Nephron (organoid): ENCODE data around the gene PARD6G.

Experiments used
- H3K27ac Mint-ChIP-seq, 3 experiments: 2 replicates each; pipeline ENCODE4 v1.8.0; 2020; ENCODE audit warnings: mixed read lengths in 3 of 3, mild to moderate bottlenecking in 2 of 3, moderate library complexity in 1 of 3
- H3K27me3 Mint-ChIP-seq: 2 replicates; pipeline ENCODE4 v1.8.0; 2021; ENCODE audit warnings: low read depth, mild to moderate bottlenecking, moderate library complexity, mixed read lengths
- H3K36me3 Mint-ChIP-seq: 2 replicates; pipeline ENCODE4 v1.8.0; 2020; ENCODE audit warnings: low read depth, mixed read lengths
- H3K4me1 Mint-ChIP-seq: 2 replicates; pipeline ENCODE4 v1.8.0; 2020; ENCODE audit warnings: mixed read lengths
- H3K4me3 Mint-ChIP-seq, 3 experiments: 2 replicates each; pipeline ENCODE4 v1.8.0; 2020; ENCODE audit warnings: mild to moderate bottlenecking in 3 of 3, mixed read lengths in 3 of 3, moderate library complexity in 2 of 3
- H3K9me3 Mint-ChIP-seq: 2 replicates; pipeline ENCODE4 v1.8.0; 2020; ENCODE audit warnings: mixed read lengths
- CTCF ChIP-seq, 3 experiments: fragments of 200-600 bp; sonication (generic); IDR thresholded peaks; one replicate each; pipeline ENCODE4 v1.5.0; 2021; ENCODE audit warnings: antibody characterized with exemption in 3 of 3; ENCODE audit not compliant: unreplicated experiment in 3 of 3

Gene PARD6G

GRCh38 chr18:80171054-80171872 is 76.1 kb downstream of the PARD6G start:
- H3K4me3 Mint-ChIP-seq = peak overlapping the region in 1 of 3 experiments; percentile 37
- peak; percentile 85 to 87 (median 86) for TF ChIP-seq CTCF (IDR thresholded peaks at IDR 0.05; ENCODE audit: unreplicated experiment in 3 of 3)
- peaks cover 27% of the 10 kb centered on the region for H3K36me3 Mint-ChIP-seq
- peak overlapping the region in 2 of 3 experiments; percentile 28 to 46 for H3K27ac Mint-ChIP-seq
- H3K9me3 Mint-ChIP-seq = no peaks in the 10 kb centered on the region
- peaks cover 11% of the 10 kb centered on the region for H3K4me1 Mint-ChIP-seq
- no peaks in the 10 kb centered on the region for H3K27me3 Mint-ChIP-seq

GRCh38 chr18:80170395-80171053 is 76.8 kb downstream of the PARD6G start:
- Mint-ChIP-seq H3K27me3 (no peaks in the 10 kb centered on the region), H3K36me3 (peaks cover 30% of the 10 kb centered on the region), H3K27ac (peak overlapping the region in 2 of 3 experiments; percentile 28 to 46), H3K9me3 (peaks cover 2% of the 10 kb centered on the region), H3K4me1 (peaks cover 5% of the 10 kb centered on the region), H3K4me3 (no peak overlapping the region)
- TF ChIP-seq CTCF (IDR thresholded peaks at IDR 0.05; ENCODE audit: unreplicated experiment in 3 of 3) = no peak

GRCh38 chr18:80169607-80170006 is 77.7 kb downstream of the PARD6G start:
- peaks cover 8% of the 10 kb centered on the region for H3K9me3 Mint-ChIP-seq
- TF ChIP-seq CTCF (IDR thresholded peaks at IDR 0.05; ENCODE audit: unreplicated experiment in 3 of 3) = no peak
- H3K4me1 Mint-ChIP-seq = peaks cover 5% of the 10 kb centered on the region
- no peaks in the 10 kb centered on the region for H3K27me3 Mint-ChIP-seq
- H3K4me3 Mint-ChIP-seq = no peak overlapping the region
- peaks cover 38% of the 10 kb centered on the region for H3K36me3 Mint-ChIP-seq
- H3K27ac Mint-ChIP-seq = no peak overlapping the region

GRCh38 chr18:80168982-80169381 is 78.3 kb downstream of the PARD6G start:
- H3K27me3 Mint-ChIP-seq = no peaks in the 10 kb centered on the region
- H3K9me3 Mint-ChIP-seq = peaks cover 13% of the 10 kb centered on the region
- H3K27ac Mint-ChIP-seq = peak overlapping the region in 1 of 3 experiments; percentile 35

GRCh38 chr18:80168346-80168745 is 79.0 kb downstream of the PARD6G start:
- no peaks in the 10 kb centered on the region for H3K27me3 Mint-ChIP-seq
- H3K27ac Mint-ChIP-seq = no peak overlapping the region
- H3K36me3 Mint-ChIP-seq = peaks cover 51% of the 10 kb centered on the region
- no peak overlapping the region for H3K4me3 Mint-ChIP-seq
- peaks cover 15% of the 10 kb centered on the region for H3K9me3 Mint-ChIP-seq
- TF ChIP-seq CTCF (IDR thresholded peaks at IDR 0.05; ENCODE audit: unreplicated experiment in 3 of 3) = no peak
- H3K4me1 Mint-ChIP-seq = peaks cover 5% of the 10 kb centered on the region

More at GRCh38 chr18:80168982-80169381, 78.3 kb downstream of the PARD6G start:
- peaks cover 44% of the 10 kb centered on the region for H3K36me3 Mint-ChIP-seq
- no peak for TF ChIP-seq CTCF (IDR thresholded peaks at IDR 0.05; ENCODE audit: unreplicated experiment in 3 of 3)
- peaks cover 5% of the 10 kb centered on the region for H3K4me1 Mint-ChIP-seq
- no peak overlapping the region for H3K4me3 Mint-ChIP-seq
